ENCODE results near the gene SLC4A8. TPM values are rescaled to one million over a fixed set of nuclear protein-coding genes. Genes with fewer than 3 reads are reported as not detected.

Gene SLC4A8
- total RNA-seq, 1 donor from 2014 or later: 1.7 TPM

- DNase-seq: no peak
Observed at GRCh38 chr12:51528852-51529650, 104.4 kb downstream of the SLC4A8 start.

- DNase-seq: no peak
Observed at GRCh38 chr12:51529651-51529970, 105.0 kb downstream of the SLC4A8 start.

- no peak for DNase-seq
Observed at GRCh38 chr12:51530208-51530607, 105.6 kb downstream of the SLC4A8 start.

- no peak for DNase-seq
Observed at GRCh38 chr12:51531284-51531977, 106.8 kb downstream of the SLC4A8 start.

- DNase-seq: peak; percentile 85
Observed at GRCh38 chr12:51531978-51532497, 107.4 kb downstream of the SLC4A8 start.

- DNase-seq: peak; percentile 19
Observed at GRCh38 chr12:51533799-51534198, 109.2 kb downstream of the SLC4A8 start.

- no peak for DNase-seq
Observed at GRCh38 chr12:51534216-51535074, 109.8 kb downstream of the SLC4A8 start.

DNA sequence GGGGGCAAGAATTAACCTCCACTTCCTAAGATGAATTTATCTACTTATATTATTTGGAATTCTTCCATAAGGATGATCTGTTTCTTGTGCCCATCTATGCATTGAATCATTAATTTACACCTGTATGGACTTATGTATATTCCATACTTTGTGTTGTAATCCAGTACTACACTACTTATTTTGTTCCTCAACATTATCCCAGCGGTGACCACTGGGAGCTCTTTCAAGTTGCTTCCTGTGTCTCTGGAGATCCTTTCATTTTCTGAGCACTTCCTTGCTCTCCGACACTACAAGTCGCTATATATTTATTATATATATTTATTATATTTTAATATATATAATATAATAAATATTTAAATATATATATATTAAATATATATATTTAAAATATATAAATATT, 111.5 kb downstream of the SLC4A8 start:
- peak; percentile 23 for DNase-seq

GRCh38 chr12:51538149-51538548, 113.5 kb downstream of the SLC4A8 start:
- DNase-seq: no peak

DNA sequence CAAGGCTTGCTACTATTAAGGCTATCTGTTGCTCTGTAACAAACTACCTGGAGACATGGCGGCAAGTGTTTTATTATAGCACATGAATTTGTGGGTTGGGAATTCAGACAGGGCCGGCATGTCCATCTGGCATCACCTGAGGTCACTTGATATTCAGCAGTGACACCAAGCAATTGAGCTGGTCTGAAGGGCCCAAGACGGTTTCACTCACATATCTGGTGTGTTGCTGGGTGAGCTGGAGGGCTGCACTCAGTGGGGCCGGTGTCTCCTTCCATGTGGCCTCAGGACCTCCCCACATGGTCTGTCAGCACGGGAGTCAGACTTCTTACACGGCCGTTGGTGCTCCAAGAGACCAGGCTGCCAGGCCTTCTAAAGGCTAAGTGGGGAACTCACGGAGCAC, 114.0 kb downstream of the SLC4A8 start:
- no peak for DNase-seq

GRCh38 chr12:51540996-51541395, 116.4 kb downstream of the SLC4A8 start:
- DNase-seq: no peak

DNA sequence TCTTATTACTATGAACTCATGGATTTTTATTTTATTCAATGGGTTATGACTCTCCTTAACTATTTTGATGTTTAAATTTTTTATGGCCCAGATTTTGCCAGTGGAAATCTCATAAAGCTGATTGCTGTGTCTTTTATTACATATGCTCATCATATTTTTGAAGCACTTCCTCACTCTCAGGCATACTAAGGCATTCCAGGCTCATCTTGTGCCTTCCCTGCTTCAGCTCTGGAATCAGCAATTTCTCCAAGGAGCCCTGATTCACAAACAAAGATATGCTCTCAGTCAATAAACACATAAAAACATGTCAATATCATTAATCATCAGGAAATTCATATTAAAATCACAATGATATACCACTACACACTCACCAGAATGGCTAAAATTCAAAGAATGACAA, 121.5 kb downstream of the SLC4A8 start:
- no peak for DNase-seq

GRCh38 chr12:51547606-51548005, 123.0 kb downstream of the SLC4A8 start:
- no peak for DNase-seq

- no peak for DNase-seq
Observed at GRCh38 chr12:51548241-51548640, 123.6 kb downstream of the SLC4A8 start.

GRCh38 chr12:51549637-51550036, 125.0 kb downstream of the SLC4A8 start:
- DNase-seq: no peak

Other genes with a start within 250 kb of the SLC4A8 start
- gene POU6F1, start 206.8 kb upstream of the SLC4A8 start, total RNA-seq: 2.6 and 4.8 TPM in 2 replicates
- 78.6 and 129 TPM in 2 replicates for gene DAZAP2, start 186.0 kb upstream of the SLC4A8 start, total RNA-seq
- 15.1 and 24.0 TPM in 2 replicates for gene SMAGP, start 154.4 kb upstream of the SLC4A8 start, total RNA-seq
- gene BIN2, start 100.7 kb upstream of the SLC4A8 start, total RNA-seq: not detected in 2 replicates
- gene CELA1, start 78.2 kb upstream of the SLC4A8 start, total RNA-seq: not detected in 2 replicates
- 19.9 and 38.8 TPM in 2 replicates for gene GALNT6, start 33.4 kb upstream of the SLC4A8 start, total RNA-seq
- gene SCN8A, start 166.4 kb downstream of the SLC4A8 start, total RNA-seq: 0.42 and 1.5 TPM in 2 replicates